HepG2 (cell line): Measurements from ENCODE around the gene ATXN7L2. TPM values are rescaled to one million over a fixed set of nuclear protein-coding genes. Genes with fewer than 3 reads are reported as not detected.

Experiments used
- CEBPG ChIP-seq: IDR thresholded peaks from 2 replicates; pipeline ENCODE4 v1.6.1; 2016
- ESRRA ChIP-seq: sonication (generic); formaldehyde crosslinking; IDR thresholded peaks from 2 replicates; pipeline ENCODE4 v1.5.1; 2020; ENCODE audit warnings: mild to moderate bottlenecking, low read depth, missing genetic modification reagents
- GABPA ChIP-seq, 2 experiments: IDR thresholded peaks; 2 replicates each; pipeline ENCODE4 v1.6.1; 2011 to 2016; ENCODE audit warnings: low read depth in 2 of 2, low read length in 1 of 2, missing biosample characterization in 1 of 2, missing genetic modification characterization in 1 of 2
- HDAC1 ChIP-seq: sonication (generic); formaldehyde crosslinking; IDR thresholded peaks from 2 replicates; pipeline ENCODE4 v1.5.1; 2020; ENCODE audit warnings: mild to moderate bottlenecking, missing genetic modification reagents
- KAT7 ChIP-seq: IDR thresholded peaks from 2 replicates; pipeline ENCODE4 v1.6.1; 2018; ENCODE audit warnings: borderline replicate concordance, missing compliant biosample characterization
- KAT8 ChIP-seq: IDR thresholded peaks from 2 replicates; pipeline ENCODE4 v1.6.1; 2016; ENCODE audit warnings: missing genetic modification reagents, missing compliant biosample characterization
- NR3C1 ChIP-seq: sonication (generic); formaldehyde crosslinking; IDR thresholded peaks from 2 replicates; pipeline ENCODE4 v1.4.0; 2020; ENCODE audit warnings: missing genetic modification reagents
- NRL ChIP-seq: sonication (generic); formaldehyde crosslinking; IDR thresholded peaks from 2 replicates; pipeline ENCODE4 v1.5.0; 2020; ENCODE audit warnings: missing genetic modification reagents, mild to moderate bottlenecking, moderate library complexity, borderline replicate concordance
- ZBTB34 ChIP-seq: sonication (generic); formaldehyde crosslinking; IDR thresholded peaks from 2 replicates; pipeline ENCODE4 v1.8.0; 2022; ENCODE audit warnings: mild to moderate bottlenecking, missing genetic modification reagents
- ZNF672 ChIP-seq: sonication (generic); formaldehyde crosslinking; IDR thresholded peaks from 2 replicates; pipeline ENCODE4 v1.8.1; 2022; ENCODE audit warnings: missing genetic modification reagents
- ZNF776 ChIP-seq: sonication (generic); formaldehyde crosslinking; IDR thresholded peaks from 2 replicates; pipeline ENCODE4 v1.4.0; 2020; ENCODE audit warnings: mild to moderate bottlenecking, missing genetic modification reagents
- ZNF816 ChIP-seq: sonication (generic); formaldehyde crosslinking; IDR thresholded peaks from 2 replicates; pipeline ENCODE4 v1.8.0; 2022; ENCODE audit warnings: missing genetic modification reagents, mild to moderate bottlenecking, borderline replicate concordance
- ZNF841 ChIP-seq: sonication (generic); formaldehyde crosslinking; IDR thresholded peaks from 2 replicates; pipeline ENCODE4 v1.8.1; 2023; ENCODE audit warnings: missing genetic modification reagents, borderline replicate concordance
- polyA plus RNA-seq, 8 experiments: library from polyadenylated mRNA; depleted of rRNA in 3 of 8; stranded (reverse) in 7 of 8; unstranded in 1 of 8; fragments of >200 nt; fragmentation: Illumina TruSeq in 4 of 8; extraction: Trizol in 4 of 8; gene quantifications; 2 replicates each; pipeline versions ENCODE4 v1.2.1 to v1.2.3, GENCODE V29; 2011 to 2016; ENCODE audit warnings: low read depth in 4 of 8, missing spikeins in 1 of 8, mixed read lengths in 1 of 8; ENCODE audit not compliant: insufficient read depth in 1 of 8
- total RNA-seq, 5 experiments: library from RNA; depleted of rRNA; stranded (reverse); fragments of >200 nt; fragmentation: Illumina TruSeq; extraction: Trizol; gene quantifications; 2 replicates each; pipeline ENCODE4 v1.2.3, GENCODE V29; 2016; ENCODE audit warnings: low read depth in 1 of 5
- TF ChIP-seq, protein P1 (sequence below): sonication (generic); formaldehyde crosslinking; IDR thresholded peaks from 2 replicates; pipeline ENCODE4 v1.4.0; 2020; ENCODE audit warnings: missing genetic modification reagents, mild to moderate bottlenecking, borderline replicate concordance
- TF ChIP-seq, protein P2 (sequence below): sonication (generic); formaldehyde crosslinking; IDR thresholded peaks from 2 replicates; pipeline ENCODE4 v1.5.0; 2020; ENCODE audit warnings: mild to moderate bottlenecking, missing genetic modification reagents, borderline replicate concordance
- TF ChIP-seq, protein P3 (sequence below): sonication (generic); formaldehyde crosslinking; IDR thresholded peaks from 2 replicates; pipeline ENCODE4 v1.4.0; 2020; ENCODE audit warnings: mild to moderate bottlenecking, missing genetic modification reagents

Gene ATXN7L2
- total and polyA plus RNA-seq, 2 of the 13 experiments (the other 11 are each of a cell fraction or from before 2014, with no cell fraction given): 2.7 to 2.8 TPM

GRCh38 chr1:109493805-109494539 lies 10.3 kb downstream of the ATXN7L2 start, which contains the start of gene CYB561D1 (continued):
- TF ChIP-seq, protein P1, sequence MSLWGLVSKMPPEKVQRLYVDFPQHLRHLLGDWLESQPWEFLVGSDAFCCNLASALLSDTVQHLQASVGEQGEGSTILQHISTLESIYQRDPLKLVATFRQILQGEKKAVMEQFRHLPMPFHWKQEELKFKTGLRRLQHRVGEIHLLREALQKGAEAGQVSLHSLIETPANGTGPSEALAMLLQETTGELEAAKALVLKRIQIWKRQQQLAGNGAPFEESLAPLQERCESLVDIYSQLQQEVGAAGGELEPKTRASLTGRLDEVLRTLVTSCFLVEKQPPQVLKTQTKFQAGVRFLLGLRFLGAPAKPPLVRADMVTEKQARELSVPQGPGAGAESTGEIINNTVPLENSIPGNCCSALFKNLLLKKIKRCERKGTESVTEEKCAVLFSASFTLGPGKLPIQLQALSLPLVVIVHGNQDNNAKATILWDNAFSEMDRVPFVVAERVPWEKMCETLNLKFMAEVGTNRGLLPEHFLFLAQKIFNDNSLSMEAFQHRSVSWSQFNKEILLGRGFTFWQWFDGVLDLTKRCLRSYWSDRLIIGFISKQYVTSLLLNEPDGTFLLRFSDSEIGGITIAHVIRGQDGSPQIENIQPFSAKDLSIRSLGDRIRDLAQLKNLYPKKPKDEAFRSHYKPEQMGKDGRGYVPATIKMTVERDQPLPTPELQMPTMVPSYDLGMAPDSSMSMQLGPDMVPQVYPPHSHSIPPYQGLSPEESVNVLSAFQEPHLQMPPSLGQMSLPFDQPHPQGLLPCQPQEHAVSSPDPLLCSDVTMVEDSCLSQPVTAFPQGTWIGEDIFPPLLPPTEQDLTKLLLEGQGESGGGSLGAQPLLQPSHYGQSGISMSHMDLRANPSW: 0 out of 2 replicates have a peak, but pooled peaks have one; percentile 73
- TF ChIP-seq, protein P2, sequence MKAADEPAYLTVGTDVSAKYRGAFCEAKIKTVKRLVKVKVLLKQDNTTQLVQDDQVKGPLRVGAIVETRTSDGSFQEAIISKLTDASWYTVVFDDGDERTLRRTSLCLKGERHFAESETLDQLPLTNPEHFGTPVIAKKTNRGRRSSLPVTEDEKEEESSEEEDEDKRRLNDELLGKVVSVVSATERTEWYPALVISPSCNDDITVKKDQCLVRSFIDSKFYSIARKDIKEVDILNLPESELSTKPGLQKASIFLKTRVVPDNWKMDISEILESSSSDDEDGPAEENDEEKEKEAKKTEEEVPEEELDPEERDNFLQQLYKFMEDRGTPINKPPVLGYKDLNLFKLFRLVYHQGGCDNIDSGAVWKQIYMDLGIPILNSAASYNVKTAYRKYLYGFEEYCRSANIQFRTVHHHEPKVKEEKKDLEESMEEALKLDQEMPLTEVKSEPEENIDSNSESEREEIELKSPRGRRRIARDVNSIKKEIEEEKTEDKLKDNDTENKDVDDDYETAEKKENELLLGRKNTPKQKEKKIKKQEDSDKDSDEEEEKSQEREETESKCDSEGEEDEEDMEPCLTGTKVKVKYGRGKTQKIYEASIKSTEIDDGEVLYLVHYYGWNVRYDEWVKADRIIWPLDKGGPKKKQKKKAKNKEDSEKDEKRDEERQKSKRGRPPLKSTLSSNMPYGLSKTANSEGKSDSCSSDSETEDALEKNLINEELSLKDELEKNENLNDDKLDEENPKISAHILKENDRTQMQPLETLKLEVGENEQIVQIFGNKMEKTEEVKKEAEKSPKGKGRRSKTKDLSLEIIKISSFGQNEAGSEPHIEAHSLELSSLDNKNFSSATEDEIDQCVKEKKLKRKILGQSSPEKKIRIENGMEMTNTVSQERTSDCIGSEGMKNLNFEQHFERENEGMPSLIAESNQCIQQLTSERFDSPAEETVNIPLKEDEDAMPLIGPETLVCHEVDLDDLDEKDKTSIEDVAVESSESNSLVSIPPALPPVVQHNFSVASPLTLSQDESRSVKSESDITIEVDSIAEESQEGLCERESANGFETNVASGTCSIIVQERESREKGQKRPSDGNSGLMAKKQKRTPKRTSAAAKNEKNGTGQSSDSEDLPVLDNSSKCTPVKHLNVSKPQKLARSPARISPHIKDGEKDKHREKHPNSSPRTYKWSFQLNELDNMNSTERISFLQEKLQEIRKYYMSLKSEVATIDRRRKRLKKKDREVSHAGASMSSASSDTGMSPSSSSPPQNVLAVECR: peak; percentile 97
- 0 out of 2 replicates have a peak, but pooled peaks have one; percentile 13 for TF ChIP-seq CEBPG (CRISPR knock-in tag)
- TF ChIP-seq, protein P3, sequence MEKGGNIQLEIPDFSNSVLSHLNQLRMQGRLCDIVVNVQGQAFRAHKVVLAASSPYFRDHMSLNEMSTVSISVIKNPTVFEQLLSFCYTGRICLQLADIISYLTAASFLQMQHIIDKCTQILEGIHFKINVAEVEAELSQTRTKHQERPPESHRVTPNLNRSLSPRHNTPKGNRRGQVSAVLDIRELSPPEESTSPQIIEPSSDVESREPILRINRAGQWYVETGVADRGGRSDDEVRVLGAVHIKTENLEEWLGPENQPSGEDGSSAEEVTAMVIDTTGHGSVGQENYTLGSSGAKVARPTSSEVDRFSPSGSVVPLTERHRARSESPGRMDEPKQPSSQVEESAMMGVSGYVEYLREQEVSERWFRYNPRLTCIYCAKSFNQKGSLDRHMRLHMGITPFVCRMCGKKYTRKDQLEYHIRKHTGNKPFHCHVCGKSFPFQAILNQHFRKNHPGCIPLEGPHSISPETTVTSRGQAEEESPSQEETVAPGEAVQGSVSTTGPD (CRISPR knock-in tag): no peak
- TF ChIP-seq HDAC1 (CRISPR knock-in tag): peak; percentile 94
- no peak for TF ChIP-seq ZNF672
- TF ChIP-seq KAT7 (CRISPR knock-in tag): peak; percentile 84; the same call in 1 of the 2 replicates
- peak; percentile 70 for TF ChIP-seq ZNF776 (CRISPR knock-in tag)
- TF ChIP-seq ZNF816: no peak
- peak; percentile 58; the same call in 1 of the 2 replicates for TF ChIP-seq NRL
- TF ChIP-seq GABPA (IDR thresholded peaks at IDR 0.05; ENCODE audit: low read depth, low read length): peak; percentile 34
- peak; percentile 59 for TF ChIP-seq GABPA (CRISPR knock-in tag; IDR thresholded peaks at IDR 0.05; ENCODE audit: low read depth)
- peak; percentile 95 for TF ChIP-seq KAT8 (CRISPR knock-in tag)
- no peak for TF ChIP-seq NR3C1 (CRISPR knock-in tag)
- TF ChIP-seq ESRRA (CRISPR knock-in tag): 0 out of 2 replicates have a peak, but pooled peaks have one; percentile 58
- TF ChIP-seq ZBTB34 (CRISPR knock-in tag): peak; percentile 61; the same call in 1 of the 2 replicates
- no peak for TF ChIP-seq ZNF841 (CRISPR knock-in tag)
